ENCODE data around the gene MZT2B. TPM values are rescaled to one million over a fixed set of nuclear protein-coding genes. Genes with fewer than 3 reads are reported as not detected.

The MZT2B gene
- total and polyA plus RNA-seq, 2 of the 13 experiments (the other 11 are each of a cell fraction or from before 2014, with no cell fraction given) = 253 to 410 TPM

DNA sequence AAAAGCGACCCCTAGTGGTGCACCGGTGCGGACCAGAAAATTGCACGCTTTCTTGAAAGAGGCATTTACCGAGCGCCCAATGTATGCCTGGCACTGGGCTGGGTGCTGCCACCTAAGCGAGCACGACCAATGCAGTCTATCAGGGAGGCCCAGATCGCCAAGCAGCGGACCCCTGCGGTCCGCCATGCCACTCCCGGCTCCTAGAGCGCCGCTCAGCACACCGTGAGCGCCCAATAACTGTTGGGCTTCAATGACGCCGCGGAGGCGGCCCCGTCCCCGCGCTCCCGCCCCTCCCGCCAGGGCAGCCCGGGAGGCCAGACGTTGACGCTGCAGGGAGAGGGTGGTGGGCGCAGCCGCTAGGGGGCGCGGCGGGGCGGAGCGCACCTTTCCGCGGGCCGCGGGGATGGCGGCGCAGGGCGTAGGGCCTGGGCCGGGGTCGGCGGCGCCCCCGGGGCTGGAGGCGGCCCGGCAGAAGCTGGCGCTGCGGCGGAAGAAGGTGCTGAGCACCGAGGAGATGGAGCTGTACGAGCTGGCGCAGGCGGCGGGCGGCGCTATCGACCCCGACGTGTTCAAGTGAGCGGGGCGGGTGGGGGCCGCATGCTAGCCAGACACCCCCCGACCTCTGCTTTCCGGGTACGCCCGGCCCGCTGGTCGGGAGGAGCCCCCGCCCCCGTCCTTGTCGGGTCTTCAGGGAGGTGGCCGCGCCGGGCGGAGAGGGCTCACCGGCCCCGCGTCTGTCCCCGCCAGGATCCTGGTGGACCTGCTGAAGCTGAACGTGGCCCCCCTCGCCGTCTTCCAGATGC, at the start of gene MZT2B (continued):
- TF ChIP-seq, protein P1, sequence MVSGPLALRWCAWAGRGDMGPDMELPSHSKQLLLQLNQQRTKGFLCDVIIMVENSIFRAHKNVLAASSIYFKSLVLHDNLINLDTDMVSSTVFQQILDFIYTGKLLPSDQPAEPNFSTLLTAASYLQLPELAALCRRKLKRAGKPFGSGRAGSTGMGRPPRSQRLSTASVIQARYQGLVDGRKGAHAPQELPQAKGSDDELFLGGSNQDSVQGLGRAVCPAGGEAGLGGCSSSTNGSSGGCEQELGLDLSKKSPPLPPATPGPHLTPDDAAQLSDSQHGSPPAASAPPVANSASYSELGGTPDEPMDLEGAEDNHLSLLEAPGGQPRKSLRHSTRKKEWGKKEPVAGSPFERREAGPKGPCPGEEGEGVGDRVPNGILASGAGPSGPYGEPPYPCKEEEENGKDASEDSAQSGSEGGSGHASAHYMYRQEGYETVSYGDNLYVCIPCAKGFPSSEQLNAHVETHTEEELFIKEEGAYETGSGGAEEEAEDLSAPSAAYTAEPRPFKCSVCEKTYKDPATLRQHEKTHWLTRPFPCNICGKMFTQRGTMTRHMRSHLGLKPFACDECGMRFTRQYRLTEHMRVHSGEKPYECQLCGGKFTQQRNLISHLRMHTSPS (CRISPR knock-in tag; IDR thresholded peaks at IDR 0.05; ENCODE audit: low read depth) = peak; percentile 39
- 0 out of 2 replicates have a peak, but pooled peaks have one; percentile 39 for TF ChIP-seq ZNF788 (CRISPR knock-in tag; IDR thresholded peaks at IDR 0.05; ENCODE audit: borderline replicate concordance)
- TF ChIP-seq MYC (CRISPR knock-in tag; IDR thresholded peaks at IDR 0.05; ENCODE audit: borderline replicate concordance) = peak; percentile 12
- TF ChIP-seq CENPBD1 (CRISPR knock-in tag; IDR thresholded peaks at IDR 0.05; ENCODE audit: borderline replicate concordance, low read depth) = 0 out of 2 replicates have a peak, but pooled peaks have one; percentile 84
- peak; percentile 47; the same call in 1 of the 2 replicates for TF ChIP-seq ELF3 (CRISPR knock-in tag; IDR thresholded peaks at IDR 0.05)
- TF ChIP-seq ZNF614 (CRISPR knock-in tag; IDR thresholded peaks at IDR 0.05; ENCODE audit: borderline replicate concordance) = peak; percentile 66; the same call in 1 of the 2 replicates
- TF ChIP-seq, protein P2, sequence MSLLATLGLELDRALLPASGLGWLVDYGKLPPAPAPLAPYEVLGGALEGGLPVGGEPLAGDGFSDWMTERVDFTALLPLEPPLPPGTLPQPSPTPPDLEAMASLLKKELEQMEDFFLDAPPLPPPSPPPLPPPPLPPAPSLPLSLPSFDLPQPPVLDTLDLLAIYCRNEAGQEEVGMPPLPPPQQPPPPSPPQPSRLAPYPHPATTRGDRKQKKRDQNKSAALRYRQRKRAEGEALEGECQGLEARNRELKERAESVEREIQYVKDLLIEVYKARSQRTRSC (CRISPR knock-in tag; IDR thresholded peaks at IDR 0.05; ENCODE audit: low read depth) = 0 out of 2 replicates have a peak, but pooled peaks have one; percentile 38
- peak; percentile 16; the same call in 1 of the 2 replicates for TF ChIP-seq HDAC1 (CRISPR knock-in tag; IDR thresholded peaks at IDR 0.05)
- peak; percentile 58 for TF ChIP-seq ZNF768 (CRISPR knock-in tag; IDR thresholded peaks at IDR 0.05)
- peak; percentile 67 for TF ChIP-seq ZSCAN31 (CRISPR knock-in tag; IDR thresholded peaks at IDR 0.05; ENCODE audit: low read depth)
- peak; percentile 16; the same call in 1 of the 2 replicates for TF ChIP-seq GFI1 (CRISPR knock-in tag; IDR thresholded peaks at IDR 0.05; ENCODE audit: borderline replicate concordance)
- peak; percentile 46 for TF ChIP-seq FOSL2 (CRISPR knock-in tag; IDR thresholded peaks at IDR 0.05)
- peak; percentile 77 for TF ChIP-seq PHF8 (CRISPR knock-in tag; IDR thresholded peaks at IDR 0.05)
- TF ChIP-seq ZFP82 (CRISPR knock-in tag; IDR thresholded peaks at IDR 0.05; ENCODE audit: borderline replicate concordance) = peak; percentile 73; the same call in 1 of the 2 replicates
- TF ChIP-seq, protein P3, sequence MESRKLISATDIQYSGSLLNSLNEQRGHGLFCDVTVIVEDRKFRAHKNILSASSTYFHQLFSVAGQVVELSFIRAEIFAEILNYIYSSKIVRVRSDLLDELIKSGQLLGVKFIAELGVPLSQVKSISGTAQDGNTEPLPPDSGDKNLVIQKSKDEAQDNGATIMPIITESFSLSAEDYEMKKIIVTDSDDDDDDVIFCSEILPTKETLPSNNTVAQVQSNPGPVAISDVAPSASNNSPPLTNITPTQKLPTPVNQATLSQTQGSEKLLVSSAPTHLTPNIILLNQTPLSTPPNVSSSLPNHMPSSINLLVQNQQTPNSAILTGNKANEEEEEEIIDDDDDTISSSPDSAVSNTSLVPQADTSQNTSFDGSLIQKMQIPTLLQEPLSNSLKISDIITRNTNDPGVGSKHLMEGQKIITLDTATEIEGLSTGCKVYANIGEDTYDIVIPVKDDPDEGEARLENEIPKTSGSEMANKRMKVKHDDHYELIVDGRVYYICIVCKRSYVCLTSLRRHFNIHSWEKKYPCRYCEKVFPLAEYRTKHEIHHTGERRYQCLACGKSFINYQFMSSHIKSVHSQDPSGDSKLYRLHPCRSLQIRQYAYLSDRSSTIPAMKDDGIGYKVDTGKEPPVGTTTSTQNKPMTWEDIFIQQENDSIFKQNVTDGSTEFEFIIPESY (CRISPR knock-in tag; IDR thresholded peaks at IDR 0.05) = peak; percentile 67; the same call in 1 of the 2 replicates
- TF ChIP-seq SRY (CRISPR knock-in tag; IDR thresholded peaks at IDR 0.05) = peak; percentile 31; the same call in 1 of the 2 replicates
- TF ChIP-seq, protein P4, sequence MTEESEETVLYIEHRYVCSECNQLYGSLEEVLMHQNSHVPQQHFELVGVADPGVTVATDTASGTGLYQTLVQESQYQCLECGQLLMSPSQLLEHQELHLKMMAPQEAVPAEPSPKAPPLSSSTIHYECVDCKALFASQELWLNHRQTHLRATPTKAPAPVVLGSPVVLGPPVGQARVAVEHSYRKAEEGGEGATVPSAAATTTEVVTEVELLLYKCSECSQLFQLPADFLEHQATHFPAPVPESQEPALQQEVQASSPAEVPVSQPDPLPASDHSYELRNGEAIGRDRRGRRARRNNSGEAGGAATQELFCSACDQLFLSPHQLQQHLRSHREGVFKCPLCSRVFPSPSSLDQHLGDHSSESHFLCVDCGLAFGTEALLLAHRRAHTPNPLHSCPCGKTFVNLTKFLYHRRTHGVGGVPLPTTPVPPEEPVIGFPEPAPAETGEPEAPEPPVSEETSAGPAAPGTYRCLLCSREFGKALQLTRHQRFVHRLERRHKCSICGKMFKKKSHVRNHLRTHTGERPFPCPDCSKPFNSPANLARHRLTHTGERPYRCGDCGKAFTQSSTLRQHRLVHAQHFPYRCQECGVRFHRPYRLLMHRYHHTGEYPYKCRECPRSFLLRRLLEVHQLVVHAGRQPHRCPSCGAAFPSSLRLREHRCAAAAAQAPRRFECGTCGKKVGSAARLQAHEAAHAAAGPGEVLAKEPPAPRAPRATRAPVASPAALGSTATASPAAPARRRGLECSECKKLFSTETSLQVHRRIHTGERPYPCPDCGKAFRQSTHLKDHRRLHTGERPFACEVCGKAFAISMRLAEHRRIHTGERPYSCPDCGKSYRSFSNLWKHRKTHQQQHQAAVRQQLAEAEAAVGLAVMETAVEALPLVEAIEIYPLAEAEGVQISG (CRISPR knock-in tag; IDR thresholded peaks at IDR 0.05) = peak; percentile 96
- peak; percentile 78 for TF ChIP-seq TFDP1 (CRISPR knock-in tag; IDR thresholded peaks at IDR 0.05; ENCODE audit: borderline replicate concordance)
- TF ChIP-seq MTA1 (CRISPR knock-in tag; IDR thresholded peaks at IDR 0.05; ENCODE audit: borderline replicate concordance) = 0 out of 2 replicates have a peak, but pooled peaks have one; percentile 28

Data from HepG2 (cell line).